HuH-7 (cell line): ENCODE measurements around the gene LDLRAP1.

Experiments used
- DNase-seq: peaks from one replicate; pipeline ENCODE4 v3.0.0; 2011; ENCODE audit warnings: low spot score

The LDLRAP1 gene

DNA sequence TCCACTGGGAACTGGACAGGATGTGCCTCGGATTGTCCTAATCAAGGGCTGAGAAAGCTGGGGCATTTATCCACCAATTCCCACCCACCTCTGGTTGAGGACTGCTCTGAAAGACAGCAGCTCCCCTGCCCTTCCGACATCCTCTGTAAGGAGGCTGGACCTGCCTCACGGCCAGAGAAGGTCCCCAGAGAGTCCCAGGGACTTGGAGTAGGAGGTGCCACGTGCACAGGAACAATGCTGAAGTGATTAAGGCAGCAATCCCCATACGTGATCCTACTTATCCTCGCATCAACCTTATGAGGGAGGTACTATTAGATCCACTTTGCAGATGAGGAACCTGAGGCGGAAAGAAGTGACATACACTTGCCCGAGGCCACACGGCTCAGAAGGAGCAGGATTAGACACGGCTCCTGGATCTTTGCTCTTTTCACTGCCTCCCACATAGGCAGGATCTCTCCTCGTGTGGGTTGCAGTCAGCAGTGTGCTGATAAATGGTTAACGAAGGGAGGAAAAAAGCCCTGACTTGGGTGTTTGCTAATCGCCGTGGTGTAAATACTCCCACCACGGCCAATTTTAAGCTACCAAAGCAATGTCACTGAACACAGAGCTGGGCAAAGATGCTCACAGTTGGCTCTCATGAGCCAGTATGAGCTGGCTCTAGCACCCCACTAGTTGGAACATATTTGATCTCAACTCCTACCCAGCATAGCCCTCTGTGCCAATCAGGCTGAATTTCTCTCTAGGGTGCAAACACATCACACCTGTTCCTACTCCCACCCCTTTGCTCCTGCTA, 18.6 kb upstream of the LDLRAP1 start:
- no peak for DNase-seq

DNA sequence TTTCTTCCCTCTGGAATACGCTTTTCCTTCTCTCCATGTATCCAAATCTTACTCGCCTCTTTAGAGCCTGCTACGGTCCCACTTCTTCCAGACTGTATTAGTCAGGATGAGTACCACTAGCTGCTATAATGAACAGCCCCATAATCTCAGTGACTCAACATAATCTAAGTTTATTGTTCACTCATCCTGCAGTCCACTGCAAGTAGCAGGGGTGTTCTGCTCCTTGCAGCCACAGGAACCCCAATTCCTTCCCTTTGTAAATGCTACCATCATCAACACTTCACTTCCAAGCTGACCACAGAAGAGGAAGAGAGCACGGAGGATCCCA, 18.1 kb upstream of the LDLRAP1 start:
- DNase-seq = no peak

DNA sequence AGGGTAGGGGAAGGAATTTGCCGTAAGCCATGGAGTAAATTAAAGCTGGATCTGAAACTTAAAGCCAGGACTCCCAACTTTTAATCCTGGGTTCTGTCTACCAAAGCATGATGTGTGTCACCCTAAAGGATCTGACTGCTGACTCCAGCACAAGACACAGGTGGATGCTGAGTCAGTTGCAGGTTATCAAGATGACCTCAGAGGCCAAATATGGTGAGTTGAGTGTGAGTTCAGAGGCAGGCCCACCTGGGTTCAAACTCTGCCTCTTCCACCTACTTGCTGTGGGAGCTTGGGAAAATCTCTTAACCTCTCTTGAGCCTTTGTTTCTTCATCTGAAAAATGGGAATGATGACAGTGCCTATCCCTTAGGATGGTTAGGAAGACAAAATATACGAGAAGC, 16.7 kb upstream of the LDLRAP1 start:
- no peak for DNase-seq

DNA sequence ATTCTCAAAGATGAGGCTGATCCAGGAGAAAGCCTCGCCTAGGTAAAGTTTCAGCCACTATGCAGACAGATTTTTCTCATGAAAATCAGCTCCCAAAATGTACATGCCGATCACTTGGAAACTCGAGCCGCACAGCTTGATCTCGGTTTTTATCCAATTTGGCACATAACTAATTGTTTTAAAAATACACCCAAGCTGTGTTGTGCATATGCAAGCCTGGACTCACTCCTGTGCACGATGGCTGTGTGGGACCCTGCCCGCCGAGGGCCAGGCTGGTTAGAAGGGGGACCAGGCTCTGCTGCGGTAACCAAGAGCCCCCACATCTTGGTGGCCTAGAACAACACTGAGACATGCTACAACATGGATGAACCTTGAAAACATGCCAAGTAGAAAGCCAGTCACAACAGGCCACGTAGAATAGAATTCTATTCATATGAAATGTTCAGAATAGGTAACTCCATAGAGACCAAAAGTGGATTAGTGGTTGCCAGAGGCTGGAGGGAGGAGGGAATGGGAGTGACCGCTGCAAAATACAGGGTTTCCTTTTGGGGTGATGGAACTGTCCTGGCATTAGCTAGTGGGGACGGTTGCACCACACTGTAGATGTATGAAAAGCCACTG, 16.1 kb upstream of the LDLRAP1 start:
- DNase-seq = no peak

DNA sequence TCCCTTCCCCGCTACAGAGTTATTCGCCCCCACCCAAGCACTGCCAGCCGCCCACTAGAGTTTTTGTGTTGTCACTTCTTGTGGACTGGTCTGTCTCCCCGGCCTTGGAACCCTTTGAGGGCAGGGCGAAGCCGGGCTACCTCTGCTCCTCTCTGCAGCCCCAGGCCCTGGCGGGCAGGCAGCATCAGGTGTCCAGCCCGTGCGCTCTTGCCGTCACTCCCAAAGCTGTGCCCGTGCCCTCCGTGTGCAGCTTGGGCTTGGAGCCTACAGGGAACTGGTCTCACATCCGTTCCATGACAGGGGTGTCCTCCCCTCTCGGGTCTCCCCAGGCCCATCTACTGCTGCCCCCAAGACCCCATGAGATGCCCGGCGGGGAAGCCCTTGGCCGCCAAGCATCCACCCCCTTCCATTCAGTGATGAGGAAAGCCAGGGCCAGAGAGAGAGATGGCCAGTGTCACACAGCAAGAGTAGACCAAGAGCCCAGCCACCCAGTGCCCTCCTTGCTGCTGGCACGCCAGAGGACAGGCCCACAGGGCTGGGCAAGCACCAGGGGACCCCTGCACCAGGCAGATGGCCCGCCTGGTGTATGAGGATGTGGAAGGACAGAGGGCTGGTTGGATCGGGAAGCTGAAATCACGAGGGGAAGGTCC, 15.3 kb upstream of the LDLRAP1 start:
- no peak for DNase-seq

DNA sequence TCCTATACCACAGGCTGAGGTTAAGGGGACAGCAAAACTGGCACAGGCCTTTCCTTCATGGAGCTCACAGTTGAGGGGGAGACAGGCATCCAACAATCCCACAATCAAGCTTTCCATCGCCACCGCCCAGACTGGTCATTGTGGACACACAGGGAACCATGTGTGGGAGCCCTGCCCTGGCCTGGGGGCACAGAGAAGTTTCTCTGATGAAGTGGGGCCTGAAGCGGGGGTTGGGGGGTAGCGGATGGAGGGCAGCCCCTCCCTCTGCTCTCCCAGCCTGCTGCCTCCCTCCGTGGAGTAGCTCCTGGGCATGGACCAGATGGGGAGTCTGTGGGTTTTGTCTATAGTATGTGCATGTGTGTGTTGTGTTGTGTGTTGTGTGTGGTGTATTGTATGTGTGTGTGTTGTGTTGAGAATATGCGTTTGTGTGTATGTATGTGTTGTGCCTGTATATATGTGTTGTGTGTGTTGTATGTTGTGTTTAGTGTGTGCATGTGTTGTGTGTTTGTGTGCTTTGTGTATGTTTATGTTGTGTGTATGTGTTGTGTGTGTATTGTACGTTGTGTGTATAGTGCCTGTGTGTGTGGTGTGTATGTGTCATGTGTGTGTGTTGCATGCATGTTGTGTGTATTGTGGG, 14.4 kb upstream of the LDLRAP1 start:
- DNase-seq = no peak

DNA sequence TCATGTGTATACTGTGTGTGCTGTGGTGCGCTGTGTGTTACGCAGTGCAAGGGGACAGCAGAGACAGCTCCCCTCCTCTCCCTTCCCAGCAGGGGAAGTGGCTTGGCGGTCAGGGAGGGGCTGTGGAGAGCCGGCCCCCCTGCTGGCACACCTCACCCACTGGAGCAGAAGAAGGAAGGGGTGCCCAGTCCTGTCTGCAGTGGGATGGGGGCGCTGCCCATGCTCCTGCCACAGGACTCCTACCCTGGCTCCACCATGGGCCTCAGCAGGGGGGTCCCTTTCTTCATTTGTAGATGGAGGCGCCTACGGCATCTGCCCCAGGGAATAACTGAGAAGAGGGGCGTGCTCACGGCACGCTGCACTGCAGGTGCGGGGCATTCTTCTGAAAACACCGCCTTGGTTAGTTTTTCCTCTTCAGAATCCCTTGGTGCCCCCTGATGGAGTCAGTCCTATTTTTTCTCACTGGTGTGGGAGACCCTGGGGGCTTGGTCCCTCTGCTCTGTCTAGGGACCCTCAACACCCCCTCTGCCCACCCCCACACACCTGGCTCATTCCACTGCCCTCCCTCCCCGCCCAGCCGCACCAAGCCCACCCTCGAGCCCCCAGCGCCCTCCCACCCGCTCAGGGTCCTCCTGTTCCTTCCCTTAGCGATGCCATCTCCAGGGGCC, 13.8 kb upstream of the LDLRAP1 start:
- no peak for DNase-seq

DNA sequence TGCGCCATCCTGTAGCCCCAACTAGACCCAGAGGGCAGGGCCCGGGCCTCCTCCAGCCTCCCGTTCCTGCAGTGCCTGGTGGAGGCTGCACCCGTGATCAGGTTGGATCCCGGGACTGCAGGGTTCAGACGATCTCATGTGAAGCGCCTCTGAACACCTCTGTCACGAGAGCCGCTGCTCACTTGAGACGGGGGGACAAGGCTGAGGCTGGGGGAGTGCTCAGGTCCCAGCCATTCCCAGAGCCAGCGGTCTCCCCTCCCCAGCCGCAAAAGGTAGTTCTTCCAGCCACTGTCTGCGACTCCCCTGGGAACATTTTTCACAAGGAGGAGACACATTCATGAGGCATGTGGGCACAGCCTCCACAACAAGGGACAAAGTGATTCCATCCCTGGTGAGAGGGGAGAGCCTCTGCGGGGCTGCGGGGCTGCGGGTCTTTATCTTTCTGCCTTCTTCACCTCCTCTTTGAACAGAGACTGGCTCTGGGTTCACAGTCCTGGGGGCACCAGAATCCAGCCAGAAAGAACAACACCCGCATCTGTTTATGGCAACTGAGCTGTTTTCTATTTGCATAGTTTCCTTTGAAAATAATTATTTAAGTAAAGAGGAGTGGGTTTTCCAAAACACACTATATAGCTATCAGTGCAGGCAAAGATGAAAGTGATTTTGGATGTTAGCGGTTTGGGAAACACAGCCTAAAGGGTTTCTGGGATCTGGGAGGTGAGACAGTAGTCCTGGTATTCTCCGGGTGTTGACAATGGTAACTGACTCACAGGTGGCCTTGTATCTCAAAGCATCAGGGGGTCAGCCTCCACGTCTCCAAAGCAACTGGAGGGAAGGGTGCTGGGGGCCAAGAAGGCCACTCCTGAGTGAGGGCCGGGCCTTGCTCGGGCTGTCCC, 13.0 kb upstream of the LDLRAP1 start:
- DNase-seq = no peak

DNA sequence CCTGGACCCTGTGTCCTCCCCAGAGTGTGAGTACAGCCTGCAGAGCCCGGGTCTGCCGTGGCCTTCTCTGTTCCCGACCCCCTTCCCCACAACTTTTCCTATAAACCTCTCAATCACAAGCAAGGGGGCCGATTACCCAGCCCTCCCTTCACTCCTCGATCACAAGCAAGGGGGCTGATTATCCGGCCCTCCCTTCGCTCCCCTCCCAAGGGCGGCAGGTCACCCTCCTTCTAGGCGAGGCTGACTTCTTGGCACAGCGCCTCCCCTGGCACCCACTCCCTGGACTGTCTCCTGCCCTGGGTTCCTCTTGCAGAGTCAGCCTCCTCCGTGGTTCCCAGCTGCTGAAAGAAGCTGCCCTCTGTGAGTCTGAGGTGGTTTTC, 12.3 kb upstream of the LDLRAP1 start:
- no peak for DNase-seq

DNA sequence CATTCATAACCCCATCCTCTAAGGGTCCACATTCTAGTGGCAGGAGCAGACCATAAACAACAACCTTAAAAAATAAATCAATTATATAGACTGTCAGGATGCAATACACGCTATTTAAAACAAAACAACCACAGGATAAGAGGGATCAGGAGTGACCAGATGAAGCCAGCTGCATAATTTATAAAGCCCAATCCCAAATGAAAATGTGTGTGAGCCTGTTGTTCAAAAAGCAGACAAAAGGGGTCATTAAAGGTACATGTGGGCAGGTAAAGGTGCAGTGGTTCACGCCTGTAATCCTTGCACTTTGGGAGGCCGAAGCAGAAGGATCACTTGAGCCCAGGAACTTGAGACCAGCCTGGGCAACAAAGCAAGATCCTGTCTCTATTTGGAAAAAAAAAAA, 10.4 kb upstream of the LDLRAP1 start:
- no peak for DNase-seq

DNA sequence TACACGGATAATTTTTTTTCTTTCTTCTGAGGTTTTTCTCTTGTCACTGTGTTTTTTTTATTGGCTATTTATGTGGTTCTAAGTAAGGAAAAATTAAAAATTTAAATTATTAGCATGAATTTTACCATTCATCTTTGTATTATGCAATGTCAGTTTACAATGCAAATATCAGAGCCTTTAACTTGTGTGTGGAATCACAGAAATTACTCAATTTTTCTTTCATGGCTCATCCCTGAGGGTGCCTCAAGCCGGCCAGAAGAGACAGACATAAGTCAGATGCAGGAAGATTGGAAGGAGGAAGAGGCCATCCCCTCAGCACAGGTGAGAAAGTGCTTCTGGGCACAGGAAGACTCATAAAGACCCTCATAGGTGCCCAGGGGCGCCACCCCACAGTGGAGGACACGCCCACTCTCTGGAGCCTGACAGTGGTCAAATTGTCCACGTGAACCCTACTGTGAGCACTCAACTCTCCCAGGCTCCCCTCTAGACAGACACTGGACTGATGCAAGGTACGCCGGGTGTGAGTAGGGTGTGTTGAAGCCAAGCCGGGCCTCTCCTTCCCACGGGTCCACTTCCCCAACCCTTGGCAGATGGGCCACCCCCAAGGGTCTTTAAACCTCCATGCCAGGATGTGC, 9.5 kb upstream of the LDLRAP1 start:
- DNase-seq = no peak

DNA sequence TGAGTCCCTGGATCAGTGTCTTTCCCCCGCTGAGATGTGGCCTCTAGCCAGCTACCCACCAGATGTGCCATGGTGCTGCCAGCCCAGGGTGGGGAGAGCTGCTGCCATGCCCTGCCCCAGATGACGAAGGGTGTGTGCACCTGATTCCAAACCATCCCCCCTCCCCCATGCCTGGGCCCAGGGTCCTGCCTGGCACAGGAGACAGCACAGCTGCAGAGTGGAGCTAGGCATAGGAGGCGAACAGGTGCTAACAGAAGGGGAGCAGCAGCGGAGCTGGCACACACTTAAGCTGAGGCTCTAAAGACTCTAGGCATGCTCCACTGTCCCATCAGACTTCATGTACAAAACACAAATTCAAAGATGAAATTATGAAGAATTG, 9.0 kb upstream of the LDLRAP1 start:
- no peak for DNase-seq

DNA sequence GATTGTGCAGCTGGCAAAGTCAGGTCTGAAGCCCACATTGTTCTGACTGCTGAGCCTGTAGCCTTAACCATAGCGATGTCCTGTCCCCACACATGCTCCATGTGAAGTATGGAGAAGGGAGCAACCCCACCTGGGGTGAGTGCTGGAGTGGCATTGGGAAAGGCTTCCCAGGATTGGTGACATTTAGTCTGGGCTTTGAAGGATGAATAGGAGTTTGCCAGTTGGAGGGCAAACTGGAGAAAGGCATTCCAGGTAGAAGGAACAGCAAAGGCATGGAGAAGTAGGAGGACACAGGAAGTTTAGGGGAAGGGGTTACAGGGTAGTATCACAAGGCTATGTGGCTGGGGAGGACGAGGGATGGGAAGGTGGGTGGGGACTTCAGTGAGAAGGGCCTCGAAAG, 7.3 kb upstream of the LDLRAP1 start:
- no peak for DNase-seq

DNA sequence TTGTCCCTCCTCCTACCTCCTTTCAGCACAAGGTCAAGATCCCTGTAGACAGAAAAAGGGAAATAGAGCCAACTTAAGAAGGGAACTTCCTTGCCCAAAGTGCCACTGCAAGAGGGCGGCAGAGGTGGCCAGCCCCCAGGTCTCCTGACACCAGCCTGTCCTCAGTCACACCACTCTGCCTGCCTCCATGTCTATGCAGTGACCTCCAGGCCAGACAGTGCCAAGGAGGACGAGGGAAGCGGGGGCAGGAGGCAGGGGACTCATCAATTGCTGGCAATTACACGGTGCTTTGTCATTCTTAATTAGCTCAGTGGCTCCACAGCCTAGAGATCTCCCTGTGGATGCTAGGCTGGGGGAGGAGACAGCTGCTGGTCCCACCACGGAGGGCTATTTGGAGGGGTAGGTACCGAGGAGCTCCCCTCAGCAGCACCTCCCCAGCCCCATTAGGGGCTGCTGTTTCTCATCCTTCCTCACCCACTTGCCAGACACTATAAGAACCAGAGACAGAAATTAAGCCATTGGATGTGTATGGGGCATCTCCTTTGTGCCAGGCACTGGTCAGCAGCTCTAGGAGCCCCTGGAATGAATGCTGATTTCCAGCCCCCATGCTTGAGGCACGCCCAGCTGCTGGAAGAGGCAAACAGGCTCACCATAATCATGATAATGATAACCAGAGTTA, 6.1 kb upstream of the LDLRAP1 start:
- DNase-seq = no peak

DNA sequence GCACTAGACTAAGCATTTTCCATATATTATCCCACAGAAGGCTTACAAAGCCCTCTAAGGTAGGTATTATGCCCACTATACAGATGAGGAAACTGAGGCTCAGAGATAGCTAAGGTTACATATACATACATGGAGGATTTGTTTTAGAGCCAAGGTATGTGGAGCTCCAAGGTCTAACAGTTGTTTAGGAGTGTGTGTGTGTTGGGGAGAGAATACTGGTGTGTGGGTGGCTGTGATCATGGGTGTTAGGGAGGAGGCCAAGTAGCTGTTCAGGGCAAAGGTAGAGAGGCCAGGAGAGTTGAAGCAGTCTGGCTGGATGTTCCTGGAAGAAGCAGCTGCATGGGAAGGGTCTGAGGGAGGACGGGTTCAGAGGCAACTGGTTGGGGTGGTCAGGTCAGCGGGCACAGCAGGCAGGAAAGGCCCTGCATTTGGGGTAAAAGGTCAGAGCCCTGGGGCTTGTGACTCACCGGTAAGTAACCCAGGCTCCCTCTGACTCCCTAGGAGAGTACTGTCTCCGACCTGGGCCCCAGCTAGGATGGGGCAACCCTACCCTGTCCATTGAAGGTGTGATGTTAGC, 5.1 kb upstream of the LDLRAP1 start:
- DNase-seq = no peak

DNA sequence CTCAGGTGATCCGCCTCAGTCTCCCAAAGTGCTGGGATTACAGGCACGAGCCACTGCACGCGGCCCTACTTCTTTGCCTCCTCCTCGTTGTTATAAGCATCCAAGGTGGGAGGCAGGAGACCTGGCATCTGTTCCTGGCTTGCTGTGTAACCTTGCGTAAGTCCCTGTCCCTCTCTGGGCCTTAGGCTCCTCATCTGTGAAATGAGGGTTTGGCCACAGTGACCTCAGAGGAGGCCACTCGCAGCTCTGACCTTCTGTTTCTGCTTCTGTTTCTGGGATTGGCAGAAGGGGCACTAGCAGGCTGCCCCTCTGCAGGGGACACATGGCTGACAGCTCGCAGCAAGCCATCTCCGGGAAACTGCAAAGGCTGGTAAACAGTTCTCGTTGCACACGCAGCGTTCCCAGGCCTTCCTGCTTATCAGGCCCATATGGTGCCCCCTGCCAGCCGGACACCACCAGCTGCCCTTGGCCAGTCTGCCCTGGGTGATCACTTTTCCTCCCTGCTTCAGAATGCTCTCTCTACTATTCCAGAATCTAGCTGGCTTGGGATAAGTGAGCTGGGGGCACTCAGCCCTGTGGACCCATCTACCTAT, 2.6 kb upstream of the LDLRAP1 start:
- no peak for DNase-seq

DNA sequence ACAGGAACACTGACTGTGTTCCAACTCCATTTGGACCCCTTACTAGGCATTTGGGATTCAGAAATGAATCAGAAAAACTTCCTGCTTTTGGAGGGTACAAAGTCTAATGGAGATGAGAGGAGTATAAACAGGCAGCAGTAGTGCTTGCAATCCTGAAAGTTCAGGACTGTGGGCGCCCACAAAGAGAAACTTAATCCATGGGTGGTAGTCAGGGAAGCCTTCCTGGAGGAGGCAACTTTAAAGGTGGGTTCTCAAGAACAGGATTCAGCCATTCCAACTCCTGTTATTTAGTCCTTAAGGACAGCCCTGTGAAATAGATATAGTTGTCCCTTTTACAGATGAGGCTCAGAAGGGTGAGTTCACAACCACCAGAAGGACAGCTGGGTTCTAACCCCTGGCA, 2.0 kb upstream of the LDLRAP1 start:
- DNase-seq = no peak

DNA sequence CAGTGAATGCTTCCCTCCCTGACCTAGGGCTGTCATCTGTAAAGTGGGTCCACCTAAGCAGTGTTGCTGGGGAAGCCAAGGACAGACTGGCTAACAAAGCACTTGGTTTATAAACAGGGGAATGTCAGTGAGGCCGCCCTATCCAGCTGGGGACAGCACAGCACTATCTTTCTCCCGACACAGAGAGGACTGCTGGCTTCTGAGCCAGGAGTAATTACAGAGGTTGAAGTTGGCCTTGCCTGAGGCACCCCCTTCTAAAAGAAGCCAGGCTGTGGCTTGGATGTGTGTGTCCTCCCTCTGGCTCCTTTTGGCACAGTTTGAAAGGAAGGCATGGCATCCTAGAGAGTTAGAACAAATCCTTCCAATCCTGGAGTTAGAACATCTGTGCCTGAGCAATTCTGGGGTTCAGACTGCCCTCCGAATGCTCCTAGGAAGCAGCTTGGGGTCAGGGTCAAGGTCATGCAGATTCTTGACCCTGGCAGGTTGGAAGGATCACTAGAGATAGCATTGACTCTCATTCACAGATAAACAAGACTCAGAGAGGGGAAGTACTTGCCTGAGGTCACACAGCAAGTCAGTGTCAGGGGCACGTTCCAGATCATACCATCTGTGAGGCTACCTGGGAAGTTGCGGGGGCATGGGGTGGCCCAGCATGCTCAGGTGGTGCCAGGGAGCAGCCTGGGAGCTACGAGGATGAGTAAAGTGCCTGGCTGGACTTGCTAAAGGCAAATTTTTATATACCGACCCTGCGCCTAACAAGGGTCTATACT, 1.3 kb upstream of the LDLRAP1 start:
- DNase-seq = no peak

DNA sequence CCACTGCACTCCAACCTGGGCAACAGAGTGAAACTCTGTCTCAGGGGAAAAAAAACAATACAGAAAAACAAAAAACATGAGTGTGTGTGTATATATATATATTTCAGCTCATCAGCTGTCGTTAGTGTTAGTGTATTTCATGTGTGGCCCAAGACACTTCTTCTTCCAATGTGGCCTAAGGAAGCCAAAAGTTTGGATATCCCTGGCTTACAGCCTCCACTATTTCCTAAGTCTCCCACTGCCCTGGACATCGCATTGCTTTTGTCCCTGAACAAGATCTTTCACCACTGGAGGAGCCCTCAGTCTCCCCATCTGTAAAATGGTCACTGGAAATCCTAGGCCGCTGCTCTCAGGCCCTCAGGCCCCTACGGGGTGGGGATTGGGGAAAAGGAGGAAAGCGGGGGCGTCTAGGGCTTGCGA, 391 bp upstream of the LDLRAP1 start:
- DNase-seq = no peak
